Mesendoderm (in vitro differentiated cells): Measurements from ENCODE around the gene LDLRAD4.

Experiments used
- DNase-seq: peaks from one replicate; pipeline ENCODE4 v3.0.0; 2013
- H2AK5ac ChIP-seq: 2 replicates; pipeline ENCODE4 v1.6.1; 2013; ENCODE audit warnings: low read length, inconsistent platforms
- H2BK120ac ChIP-seq: 2 replicates; pipeline ENCODE4 v1.6.1; 2013; ENCODE audit warnings: low read depth, mild to moderate bottlenecking, low read length, moderate library complexity, mixed read lengths
- H2BK15ac ChIP-seq: replicated peaks from 2 replicates; pipeline ENCODE4 v1.6.1; 2013; ENCODE audit warnings: low read depth, mild to moderate bottlenecking, moderate library complexity
- H2BK5ac ChIP-seq: 2 replicates; pipeline ENCODE4 v1.6.1; 2013; ENCODE audit warnings: low read length, inconsistent platforms
- H3K18ac ChIP-seq: 2 replicates; pipeline ENCODE4 v1.6.1; 2013; ENCODE audit warnings: mild to moderate bottlenecking, low read length, mixed read lengths
- H3K23ac ChIP-seq: one replicate; pipeline ENCODE4 v1.6.1; 2013; ENCODE audit warnings: low read length
- H3K27ac ChIP-seq: 2 replicates; pipeline ENCODE4 v1.5.1; 2013; ENCODE audit warnings: low read depth, mild to moderate bottlenecking, inconsistent platforms, low read length, moderate library complexity
- H3K27me3 ChIP-seq: 2 replicates; pipeline ENCODE4 v1.6.1; 2013; ENCODE audit warnings: low read length, control low read depth, mild to moderate bottlenecking, inconsistent platforms; ENCODE audit not compliant: insufficient read depth, poor library complexity
- H3K36me3 ChIP-seq: 2 replicates; pipeline ENCODE4 v1.6.1; 2013; ENCODE audit warnings: low read length, inconsistent platforms; ENCODE audit not compliant: control insufficient read depth, insufficient read depth
- H3K4ac ChIP-seq: one replicate; pipeline ENCODE4 v1.6.1; 2013; ENCODE audit warnings: low read depth, mild to moderate bottlenecking, low read length, moderate library complexity
- H3K4me1 ChIP-seq: 2 replicates; pipeline ENCODE4 v1.6.1; 2013; ENCODE audit warnings: low read depth, low read length, inconsistent platforms; ENCODE audit not compliant: control insufficient read depth
- H3K4me2 ChIP-seq: 2 replicates; pipeline ENCODE4 v1.6.1; 2013; ENCODE audit warnings: low read length
- H3K4me3 ChIP-seq: 2 replicates; pipeline ENCODE4 v1.5.1; 2013; ENCODE audit warnings: mild to moderate bottlenecking, low read length
- H3K56ac ChIP-seq: one replicate; pipeline ENCODE4 v1.6.1; 2013; ENCODE audit warnings: low read length
- H3K79me1 ChIP-seq: 2 replicates; pipeline ENCODE4 v1.6.1; 2013; ENCODE audit warnings: low read length, inconsistent platforms
- H3K79me2 ChIP-seq: 2 replicates; pipeline ENCODE4 v1.6.1; 2013; ENCODE audit warnings: mild to moderate bottlenecking, low read length; ENCODE audit not compliant: control insufficient read depth, insufficient read depth
- H3K9ac ChIP-seq: 2 replicates; pipeline ENCODE4 v1.6.1; 2013; ENCODE audit warnings: low read length, inconsistent platforms
- H4K5ac ChIP-seq: one replicate; pipeline ENCODE4 v1.6.1; 2013; ENCODE audit warnings: low read length
- H4K8ac ChIP-seq: one replicate; pipeline ENCODE4 v1.6.1; 2013; ENCODE audit warnings: low read depth, mild to moderate bottlenecking, control low read depth, low read length, moderate library complexity
- WGBS: extraction: QIAGEN DNeasy Blood & Tissue Kit; methylation state at CpG from one replicate; pipeline ENCODE4 v1.1.7; 2013; ENCODE audit warnings: low lambda C conversion rate, missing lambda C conversion rate; ENCODE audit not compliant: insufficient coverage; ENCODE audit errors: extremely low coverage; 5-methylcytosine and 5-hydroxymethylcytosine counted together

The LDLRAD4 gene

DNA sequence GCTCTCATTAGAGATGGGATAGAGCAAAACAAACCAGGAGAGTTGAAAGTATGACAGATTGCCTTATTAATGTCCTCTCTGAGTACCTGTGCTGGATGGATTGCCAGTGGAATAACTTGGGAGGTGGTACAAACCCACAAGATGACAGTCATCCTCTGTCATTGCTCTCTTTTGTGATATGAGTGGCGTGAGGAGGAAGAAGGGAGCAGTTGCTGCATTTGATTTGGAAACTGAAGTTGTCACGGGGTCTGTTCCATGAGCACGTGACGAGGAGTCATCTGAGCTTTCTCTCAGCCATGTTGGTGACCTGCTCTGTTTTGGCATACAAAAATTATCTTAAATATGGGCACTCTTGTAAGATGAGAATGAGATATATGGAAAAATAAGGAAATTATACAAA is 302.9 kb downstream of the LDLRAD4 start:
- Histone ChIP-seq H3K23ac (no peak overlapping the region), H3K27me3 (no peaks in the 10 kb centered on the region), H3K4me1 (no peaks in the 10 kb centered on the region), H3K4ac (no peak overlapping the region), H4K8ac (no peak overlapping the region), H3K27ac (no peak overlapping the region), H3K79me1 (no peaks in the 10 kb centered on the region), H2BK15ac (no peak overlapping the region), H3K4me2 (no peak overlapping the region), H3K56ac (no peak overlapping the region), H3K36me3 (no peaks in the 10 kb centered on the region), H2BK5ac (no peak overlapping the region), H2BK120ac (no peak overlapping the region), H3K4me3 (no peak overlapping the region), H3K9ac (no peak overlapping the region), H2AK5ac (no peak overlapping the region), H4K5ac (no peak overlapping the region), H3K18ac (no peak overlapping the region), H3K79me2 (no peaks in the 10 kb centered on the region)
- no peak for DNase-seq
- WGBS, result no CpG with 5 or more reads among the region's 4 CpGs

DNA sequence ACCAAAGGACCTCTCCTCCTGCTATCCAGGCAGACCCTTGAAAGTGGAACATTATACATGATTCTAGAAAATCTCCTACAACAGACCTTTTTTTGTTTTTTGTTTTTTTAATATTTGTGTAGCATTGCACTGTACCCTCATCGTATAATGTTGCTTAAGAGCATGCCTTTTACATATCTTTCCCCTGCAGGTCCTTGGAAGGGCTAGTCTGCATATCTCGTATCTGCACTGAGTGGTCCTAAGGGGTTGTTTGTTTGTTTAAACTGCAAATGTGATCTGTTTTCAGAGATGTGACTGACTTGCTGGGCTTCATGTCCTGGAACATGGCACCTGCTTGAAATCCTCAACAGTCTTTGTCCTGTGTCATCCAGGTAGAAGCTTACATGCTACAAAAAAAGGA is 303.7 kb downstream of the LDLRAD4 start:
- Histone ChIP-seq H3K79me1 (no peaks in the 10 kb centered on the region), H3K4me1 (no peaks in the 10 kb centered on the region), H3K9ac (no peak overlapping the region), H2BK5ac (no peak overlapping the region), H3K4ac (no peak overlapping the region), H3K36me3 (no peaks in the 10 kb centered on the region), H2BK15ac (no peak overlapping the region), H3K27me3 (no peaks in the 10 kb centered on the region), H3K18ac (no peak overlapping the region), H3K56ac (no peak overlapping the region), H3K23ac (no peak overlapping the region), H2AK5ac (no peak overlapping the region), H3K4me2 (no peak overlapping the region), H2BK120ac (no peak overlapping the region), H3K4me3 (no peak overlapping the region), H3K79me2 (no peaks in the 10 kb centered on the region), H3K27ac (no peak overlapping the region), H4K8ac (no peak overlapping the region), H4K5ac (no peak overlapping the region)
- DNase-seq, result no peak
- WGBS, result no CpG with 5 or more reads among the region's 2 CpGs

DNA sequence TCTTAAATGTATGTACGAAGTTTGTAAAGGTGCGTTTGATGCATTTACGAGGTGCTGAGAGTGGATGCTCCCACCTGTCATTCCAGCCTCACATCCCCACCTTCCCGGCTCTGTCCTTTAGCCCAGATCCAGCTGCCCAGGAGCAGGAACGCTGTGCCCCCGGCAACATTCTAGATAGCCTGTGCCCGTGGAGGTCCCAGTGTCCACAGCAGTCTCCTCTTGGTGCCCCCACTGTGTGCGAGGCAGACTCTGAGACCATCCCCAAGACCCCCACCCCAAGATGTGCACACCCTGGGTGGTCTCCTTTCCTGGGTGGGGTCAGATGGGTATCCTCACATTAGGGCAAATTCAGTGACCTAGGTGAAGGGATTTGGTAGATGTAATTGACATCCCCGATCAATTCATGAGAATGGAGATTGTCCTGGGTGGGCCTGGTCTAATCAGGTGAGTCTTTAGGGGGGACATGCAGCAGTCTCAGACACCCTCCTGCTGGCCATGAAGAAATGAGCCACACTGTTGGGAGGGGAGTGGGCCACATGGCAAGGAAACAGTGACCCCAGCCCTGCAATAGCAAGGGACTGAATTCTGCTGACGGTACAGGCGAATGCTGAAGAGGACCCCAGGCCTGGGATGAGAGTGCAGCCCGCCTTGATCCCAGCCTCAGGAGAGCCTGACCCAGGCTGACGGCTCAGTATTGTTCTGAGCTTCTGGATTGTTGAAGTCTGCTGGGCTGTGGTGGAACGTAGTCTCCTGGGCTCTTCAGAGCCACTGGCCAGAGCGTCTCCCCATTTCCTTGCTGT is 304.5 kb downstream of the LDLRAD4 start:
- Histone ChIP-seq H3K79me2 (no peaks in the 10 kb centered on the region), H3K27ac (no peak overlapping the region), H2BK5ac (no peak overlapping the region), H3K4me3 (no peak overlapping the region), H3K4me2 (no peak overlapping the region), H3K9ac (no peak overlapping the region), H4K8ac (no peak overlapping the region), H3K56ac (no peak overlapping the region), H3K23ac (no peak overlapping the region), H2AK5ac (no peak overlapping the region), H3K4me1 (no peaks in the 10 kb centered on the region), H2BK15ac (no peak overlapping the region), H3K27me3 (no peaks in the 10 kb centered on the region), H3K4ac (no peak overlapping the region), H3K36me3 (no peaks in the 10 kb centered on the region), H4K5ac (no peak overlapping the region), H3K18ac (no peak overlapping the region), H3K79me1 (no peaks in the 10 kb centered on the region), H2BK120ac (no peak overlapping the region)
- no peak for DNase-seq
- WGBS, result no CpG with 5 or more reads among the region's 15 CpGs

DNA sequence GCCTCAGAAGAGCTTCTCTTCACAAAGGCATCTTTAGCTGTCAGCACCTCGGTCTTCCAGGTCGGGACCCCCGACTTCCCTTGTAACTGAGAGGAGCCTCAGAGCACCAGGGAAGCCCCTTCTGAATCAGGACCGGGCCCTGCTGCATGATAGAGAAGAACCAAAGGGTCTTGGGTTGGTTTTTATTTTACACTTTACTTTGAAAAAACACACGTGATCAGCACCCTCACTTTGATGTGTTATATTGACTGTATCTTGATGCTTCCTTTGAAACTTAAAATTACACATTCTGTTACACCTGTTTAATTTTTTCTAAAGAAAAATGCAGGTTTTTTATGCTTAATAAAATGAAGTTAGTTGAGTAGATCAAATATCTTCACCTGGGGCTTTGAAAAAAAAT is 305.5 kb downstream of the LDLRAD4 start:
- Histone ChIP-seq H3K9ac (no peak overlapping the region), H4K5ac (no peak overlapping the region), H3K18ac (no peak overlapping the region), H3K36me3 (no peaks in the 10 kb centered on the region), H3K4ac (no peak overlapping the region), H3K56ac (no peak overlapping the region), H2BK5ac (no peak overlapping the region), H3K4me1 (no peaks in the 10 kb centered on the region), H3K4me2 (no peak overlapping the region), H4K8ac (no peak overlapping the region), H2BK15ac (no peak overlapping the region), H2BK120ac (no peak overlapping the region), H3K79me2 (no peaks in the 10 kb centered on the region), H3K4me3 (no peak overlapping the region), H2AK5ac (no peak overlapping the region), H3K27me3 (no peaks in the 10 kb centered on the region), H3K79me1 (no peaks in the 10 kb centered on the region), H3K27ac (no peak overlapping the region), H3K23ac (no peak overlapping the region)
- no peak for DNase-seq
- no CpG with 5 or more reads among the region's 5 CpGs for WGBS

DNA sequence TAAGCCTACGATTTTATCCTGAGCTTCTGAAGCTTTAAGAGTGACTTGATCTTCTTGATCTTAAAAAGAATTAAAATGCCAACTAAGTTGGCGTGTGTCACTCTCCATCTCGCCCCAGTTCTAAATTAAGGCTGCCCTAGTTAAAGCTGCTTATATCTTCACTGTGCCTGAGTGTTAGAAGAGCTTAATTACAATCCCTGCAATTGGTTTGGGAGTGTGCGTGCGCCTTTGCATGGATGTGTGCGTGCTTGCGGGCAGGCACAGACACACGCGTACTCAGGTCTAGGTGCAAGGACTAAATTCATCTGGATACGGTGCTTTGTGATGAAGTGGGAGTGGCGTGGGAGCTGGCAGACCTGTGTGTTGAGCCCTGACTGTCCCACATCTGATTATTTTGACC is 306.3 kb downstream of the LDLRAD4 start:
- WGBS, result no CpG with 5 or more reads among the region's 11 CpGs
- no peak overlapping the region for H4K8ac ChIP-seq

More for the DNA sequence above, 306.3 kb downstream of the LDLRAD4 start:
- H3K4me1 ChIP-seq, result no peaks in the 10 kb centered on the region
- no peak overlapping the region for H4K5ac ChIP-seq
- H2BK5ac ChIP-seq, result no peak overlapping the region
- no peak overlapping the region for H3K56ac ChIP-seq
- H3K27me3 ChIP-seq, result no peaks in the 10 kb centered on the region
- H3K18ac ChIP-seq, result no peak overlapping the region
- no peak overlapping the region for H3K27ac ChIP-seq
- H2BK120ac ChIP-seq, result no peak overlapping the region
- no peak overlapping the region for H3K9ac ChIP-seq
- no peak overlapping the region for H3K4me3 ChIP-seq
- no peak overlapping the region for H2BK15ac ChIP-seq
- H3K4ac ChIP-seq, result no peak overlapping the region
- H3K79me2 ChIP-seq, result no peaks in the 10 kb centered on the region
- H3K23ac ChIP-seq, result no peak overlapping the region
- no peak overlapping the region for H3K4me2 ChIP-seq
- H2AK5ac ChIP-seq, result no peak overlapping the region
- no peak for DNase-seq
- no peaks in the 10 kb centered on the region for H3K36me3 ChIP-seq
- no peaks in the 10 kb centered on the region for H3K79me1 ChIP-seq
